Upper lobe of left lung (tissue), 4 donors: ENCODE data around the gene PIAS4.

Experiments used
- EP300 ChIP-seq, 4 donors: sonication (generic); formaldehyde crosslinking; IDR thresholded peaks; one replicate each; pipeline ENCODE4 v1.5.1; 2017; ENCODE audit warnings: antibody characterized with exemption in 4 of 4, control low read depth in 2 of 4
- POLR2A ChIP-seq, 4 donors: fragments of 450-650 bp; IDR thresholded peaks; one replicate each; pipeline ENCODE4 v1.5.1; 2016 to 2017; ENCODE audit warnings: antibody characterized with exemption in 4 of 4, mild to moderate bottlenecking in 2 of 4

GRCh38 chr19:4084547-4084877, 77.0 kb downstream of the PIAS4 start:
- no peak for TF ChIP-seq EP300 (IDR thresholded peaks at IDR 0.05)
- no peak for TF ChIP-seq POLR2A (IDR thresholded peaks at IDR 0.05)
